ENCODE results near the gene FEV. TPM values are rescaled to one million over a fixed set of nuclear protein-coding genes. Genes with fewer than 3 reads are reported as not detected.

FEV gene
- total RNA-seq, 1 donor from 2014 or later = 0.56 TPM

GRCh38 chr2:219029829-219030165 is 44.8 kb upstream of the FEV start:
- no peak overlapping the region for H3K4me3 Mint-ChIP-seq (ENCODE audit: unreplicated experiment)
- DNase-seq (ENCODE audit: low spot score) = peak; percentile 88
- H3K9me3 Mint-ChIP-seq (ENCODE audit: unreplicated experiment) = no peaks in the 10 kb centered on the region
- peak; percentile 95 for TF ChIP-seq CTCF (IDR thresholded peaks at IDR 0.05; ENCODE audit: unreplicated experiment)
- H3K27ac Mint-ChIP-seq (ENCODE audit: unreplicated experiment) = no peak overlapping the region
- no peaks in the 10 kb centered on the region for H3K4me1 Mint-ChIP-seq (ENCODE audit: unreplicated experiment)
- no peaks in the 10 kb centered on the region for H3K36me3 Mint-ChIP-seq (ENCODE audit: low read depth, unreplicated experiment)
- peaks cover 2% of the 10 kb centered on the region for H3K27me3 Mint-ChIP-seq (ENCODE audit: unreplicated experiment)

- no peaks in the 10 kb centered on the region for H3K36me3 Mint-ChIP-seq (ENCODE audit: low read depth, unreplicated experiment)
- no peak overlapping the region for H3K4me3 Mint-ChIP-seq (ENCODE audit: unreplicated experiment)
- peaks cover 2% of the 10 kb centered on the region for H3K27me3 Mint-ChIP-seq (ENCODE audit: unreplicated experiment)
- no peaks in the 10 kb centered on the region for H3K9me3 Mint-ChIP-seq (ENCODE audit: unreplicated experiment)
- no peak for DNase-seq (ENCODE audit: low spot score)
- TF ChIP-seq CTCF (IDR thresholded peaks at IDR 0.05; ENCODE audit: unreplicated experiment) = no peak
- H3K4me1 Mint-ChIP-seq (ENCODE audit: unreplicated experiment) = no peaks in the 10 kb centered on the region
- H3K27ac Mint-ChIP-seq (ENCODE audit: unreplicated experiment) = no peak overlapping the region
Observed at GRCh38 chr2:219028996-219029828, 44.2 kb upstream of the FEV start.

GRCh38 chr2:219028141-219028540 is 43.2 kb upstream of the FEV start:
- no peaks in the 10 kb centered on the region for H3K9me3 Mint-ChIP-seq (ENCODE audit: unreplicated experiment)
- TF ChIP-seq CTCF (IDR thresholded peaks at IDR 0.05; ENCODE audit: unreplicated experiment) = no peak
- no peaks in the 10 kb centered on the region for H3K36me3 Mint-ChIP-seq (ENCODE audit: low read depth, unreplicated experiment)
- no peak overlapping the region for H3K27ac Mint-ChIP-seq (ENCODE audit: unreplicated experiment)
- no peak overlapping the region for H3K4me3 Mint-ChIP-seq (ENCODE audit: unreplicated experiment)
- no peak for DNase-seq (ENCODE audit: low spot score)
- no peaks in the 10 kb centered on the region for H3K4me1 Mint-ChIP-seq (ENCODE audit: unreplicated experiment)
- peaks cover 4% of the 10 kb centered on the region for H3K27me3 Mint-ChIP-seq (ENCODE audit: unreplicated experiment)

DNA sequence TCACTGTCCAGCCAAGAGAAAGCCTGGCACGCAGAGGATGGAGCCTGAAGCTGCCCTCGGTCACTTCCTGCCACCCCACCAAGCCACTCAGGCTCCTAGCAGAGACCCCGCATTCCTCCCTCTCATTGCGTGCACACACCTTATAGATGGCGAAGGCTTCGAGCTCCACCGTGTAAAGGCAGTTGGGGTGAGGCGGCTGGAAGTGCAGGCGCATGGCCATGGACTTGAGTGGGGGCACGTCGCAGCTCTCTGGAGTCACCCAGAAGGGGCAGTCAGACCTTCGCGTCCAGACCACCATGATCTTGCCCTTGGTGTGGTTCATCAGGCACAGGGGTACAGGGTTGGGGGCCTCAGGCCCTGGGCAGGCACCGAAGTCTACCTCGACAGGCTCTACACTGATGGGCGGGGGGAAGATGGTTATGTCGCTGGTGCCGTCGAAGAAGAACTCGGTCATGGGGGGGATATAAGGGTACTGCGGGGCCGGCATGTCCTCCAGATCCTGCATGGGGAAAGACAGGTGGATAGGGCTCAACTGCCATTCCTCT is 42.6 kb upstream of the FEV start:
- no peak for TF ChIP-seq CTCF (IDR thresholded peaks at IDR 0.05; ENCODE audit: unreplicated experiment)
- Mint-ChIP-seq H3K27me3 (ENCODE audit: unreplicated experiment) (peaks cover 4% of the 10 kb centered on the region), H3K36me3 (ENCODE audit: low read depth, unreplicated experiment) (no peaks in the 10 kb centered on the region), H3K4me1 (ENCODE audit: unreplicated experiment) (no peaks in the 10 kb centered on the region), H3K9me3 (ENCODE audit: unreplicated experiment) (no peaks in the 10 kb centered on the region), H3K4me3 (ENCODE audit: unreplicated experiment) (no peak overlapping the region), H3K27ac (ENCODE audit: unreplicated experiment) (no peak overlapping the region)
- no peak for DNase-seq (ENCODE audit: low spot score)

DNA sequence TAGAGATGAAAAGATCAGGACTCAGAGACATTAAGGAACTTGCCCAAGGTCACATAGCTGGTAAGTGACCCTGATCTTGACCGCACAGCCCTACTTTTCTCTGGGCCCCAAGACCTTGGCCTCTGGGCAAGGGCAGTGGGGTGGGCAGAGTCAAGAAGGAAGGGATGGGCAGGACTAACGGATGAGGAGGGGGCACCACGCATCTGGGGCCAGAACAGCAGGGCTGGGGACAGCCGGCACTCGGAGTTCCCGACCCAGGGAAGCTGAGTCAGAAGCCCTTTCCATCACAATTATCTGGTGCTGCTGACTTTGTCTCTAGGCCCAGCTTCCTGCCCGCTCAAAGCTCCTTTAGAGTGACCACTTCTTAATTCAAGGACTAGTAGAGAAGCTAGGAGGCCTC is 42.0 kb upstream of the FEV start:
- Mint-ChIP-seq H3K4me3 (ENCODE audit: unreplicated experiment) (no peak overlapping the region), H3K27ac (ENCODE audit: unreplicated experiment) (no peak overlapping the region), H3K9me3 (ENCODE audit: unreplicated experiment) (no peaks in the 10 kb centered on the region), H3K4me1 (ENCODE audit: unreplicated experiment) (no peaks in the 10 kb centered on the region), H3K27me3 (ENCODE audit: unreplicated experiment) (peaks cover 4% of the 10 kb centered on the region), H3K36me3 (ENCODE audit: low read depth, unreplicated experiment) (no peaks in the 10 kb centered on the region)
- TF ChIP-seq CTCF (IDR thresholded peaks at IDR 0.05; ENCODE audit: unreplicated experiment) = no peak
- no peak for DNase-seq (ENCODE audit: low spot score)

Measured in endothelial cell (in vitro differentiated cells).